HG02973 (cell line): ENCODE data around the gene LILRA6.
"Not testable (repeated sequence)": the region's sequence is repeated elsewhere in the genome, so short reads cannot be mapped to it uniquely, and the experiment has no call there.

Experiments
- ATAC-seq: cut with Tn5 transposase; IDR thresholded peaks from one replicate; pipeline ENCODE4 v1.9.1; 2021; ENCODE audit warnings: moderate library complexity; ENCODE audit not compliant: unreplicated experiment

LILRA6 gene

GRCh38 chr19:54242646-54243045 is at the start of gene LILRA6:
TSS of gene LILRA6 (minus strand) at chr19:54242790.
- not testable (repeated sequence) for ATAC-seq

DNA sequence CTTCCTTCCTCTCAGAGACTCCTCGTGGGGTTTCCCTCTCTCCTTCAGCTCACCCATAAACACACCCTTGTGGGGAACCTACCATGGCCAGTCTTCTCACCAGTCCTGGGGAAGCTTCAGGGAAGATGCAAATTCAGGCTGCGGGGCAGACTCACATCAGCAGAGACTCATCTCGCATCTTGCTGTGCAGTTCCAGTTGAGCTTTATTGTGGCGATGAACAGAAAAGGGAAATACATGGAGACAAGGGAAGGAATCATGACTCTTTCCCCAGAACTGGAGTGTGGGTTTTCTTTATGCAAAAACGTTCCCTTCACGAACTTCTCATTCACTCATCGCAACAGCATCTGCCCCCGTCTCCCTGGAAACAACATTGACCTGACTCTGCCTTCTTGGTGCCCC is 46.6 kb upstream of the LILRA6 start:
- ATAC-seq, result not testable (repeated sequence)

DNA sequence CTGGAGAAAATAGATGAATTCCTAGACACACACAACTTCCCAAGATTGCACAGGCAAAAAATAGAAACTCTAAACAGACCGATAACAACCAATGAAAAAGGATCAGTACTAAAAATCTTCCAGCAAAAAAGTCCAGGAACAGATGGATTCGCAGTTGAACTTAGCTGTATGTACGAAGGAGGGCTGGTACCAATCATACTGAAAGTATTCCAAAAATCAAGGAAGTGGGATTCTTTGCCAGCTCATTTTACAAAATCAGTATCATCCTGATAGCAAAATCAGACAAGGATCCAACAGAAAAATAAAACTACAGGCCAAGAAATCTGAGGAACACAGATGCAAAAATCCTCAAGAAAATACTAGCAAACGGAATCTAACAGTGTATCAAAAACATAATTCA is 44.9 kb upstream of the LILRA6 start:
- ATAC-seq, result no peak

- not testable (repeated sequence) for ATAC-seq
Measured at GRCh38 chr19:54286283-54286682, 43.7 kb upstream of the LILRA6 start.

- not testable (repeated sequence) for ATAC-seq
Measured at GRCh38 chr19:54285427-54286056, 43.0 kb upstream of the LILRA6 start.

DNA sequence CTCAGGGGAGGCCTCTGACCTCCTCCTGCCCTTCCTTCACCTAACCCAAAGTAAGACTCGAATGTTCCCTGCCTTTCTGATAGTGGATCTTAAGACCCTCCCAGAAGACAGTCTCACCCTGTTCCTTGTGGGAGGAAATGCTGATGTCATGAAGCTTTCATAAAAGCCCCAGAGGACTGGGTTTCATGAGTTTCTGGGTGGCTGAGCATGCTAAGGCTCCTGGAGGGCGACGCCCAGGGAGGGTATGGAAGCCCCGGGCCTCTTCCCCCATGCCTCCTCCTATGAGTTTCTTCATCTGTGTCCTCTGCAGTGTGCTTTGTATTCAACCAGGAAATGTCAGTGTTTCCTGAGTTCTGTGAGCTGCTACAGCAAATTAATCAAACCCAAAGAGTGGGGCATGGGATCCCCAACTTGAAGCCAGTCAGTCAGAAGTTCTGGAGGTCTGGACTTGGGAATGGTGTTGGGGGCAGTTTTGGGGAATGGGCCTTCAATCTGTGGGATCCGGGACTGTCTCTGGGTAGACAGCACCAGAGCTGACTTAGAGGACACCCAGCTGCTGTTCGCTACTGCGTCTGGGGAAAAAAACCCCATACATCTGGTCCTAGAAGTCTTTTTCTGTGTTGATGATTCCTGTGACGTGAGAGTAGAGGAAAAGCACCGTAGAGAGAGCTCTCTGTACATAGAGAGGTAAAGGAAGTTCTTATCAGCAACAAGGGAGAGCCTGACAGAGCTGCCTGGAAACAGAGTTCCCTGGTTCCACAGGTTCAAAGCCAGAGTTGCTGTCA is 40.3 kb upstream of the LILRA6 start:
- ATAC-seq, result no peak

DNA sequence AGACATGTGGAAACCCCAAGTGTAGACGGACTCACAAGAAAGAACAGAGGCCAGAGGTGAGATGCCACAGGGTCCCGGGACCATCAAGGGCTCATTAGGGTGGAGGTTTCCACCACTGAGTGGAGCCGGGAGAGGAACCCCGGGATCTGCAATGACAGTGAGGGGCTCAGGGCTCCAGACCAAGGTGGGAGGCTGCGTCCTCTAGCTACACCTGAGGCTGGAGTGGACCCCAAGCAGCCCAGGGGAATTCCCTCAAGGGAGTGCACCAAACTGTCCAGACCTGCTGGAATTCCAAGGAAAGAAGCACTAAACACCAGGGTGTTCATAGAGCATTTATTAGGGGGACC is 39.1 kb upstream of the LILRA6 start:
- ATAC-seq, result not testable (repeated sequence)

GRCh38 chr19:54281007-54281728 is 38.6 kb upstream of the LILRA6 start, which contains the start of gene LILRB2:
TSS of gene LILRB2 (minus strand) at chr19:54281110. CDS start at chr19:54280496, 614 bp downstream.
- no peak for ATAC-seq

DNA sequence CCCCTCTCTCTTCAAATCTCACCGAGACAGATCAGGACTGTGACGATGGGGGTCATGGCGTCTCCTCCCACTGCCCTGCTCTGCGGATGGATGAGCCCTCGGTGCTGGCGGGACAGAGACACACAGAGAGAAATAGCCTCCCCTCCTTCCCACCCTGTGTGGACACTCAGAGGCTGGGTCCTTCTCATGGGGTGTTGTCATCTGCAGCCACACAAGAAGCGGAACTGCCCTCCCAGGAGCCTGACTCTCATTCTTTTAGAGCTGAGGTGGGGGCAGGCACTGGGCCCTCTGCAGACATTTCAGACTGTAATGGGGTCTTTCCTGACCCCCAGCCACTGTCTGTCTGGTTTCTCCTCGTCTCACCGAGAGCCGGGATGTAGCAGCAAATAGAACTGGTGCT is 37.9 kb upstream of the LILRA6 start:
- not testable (repeated sequence) for ATAC-seq

GRCh38 chr19:54280025-54280424 is 37.4 kb upstream of the LILRA6 start:
- not testable (repeated sequence) for ATAC-seq

GRCh38 chr19:54279406-54279962 is 36.9 kb upstream of the LILRA6 start:
- no peak for ATAC-seq

DNA sequence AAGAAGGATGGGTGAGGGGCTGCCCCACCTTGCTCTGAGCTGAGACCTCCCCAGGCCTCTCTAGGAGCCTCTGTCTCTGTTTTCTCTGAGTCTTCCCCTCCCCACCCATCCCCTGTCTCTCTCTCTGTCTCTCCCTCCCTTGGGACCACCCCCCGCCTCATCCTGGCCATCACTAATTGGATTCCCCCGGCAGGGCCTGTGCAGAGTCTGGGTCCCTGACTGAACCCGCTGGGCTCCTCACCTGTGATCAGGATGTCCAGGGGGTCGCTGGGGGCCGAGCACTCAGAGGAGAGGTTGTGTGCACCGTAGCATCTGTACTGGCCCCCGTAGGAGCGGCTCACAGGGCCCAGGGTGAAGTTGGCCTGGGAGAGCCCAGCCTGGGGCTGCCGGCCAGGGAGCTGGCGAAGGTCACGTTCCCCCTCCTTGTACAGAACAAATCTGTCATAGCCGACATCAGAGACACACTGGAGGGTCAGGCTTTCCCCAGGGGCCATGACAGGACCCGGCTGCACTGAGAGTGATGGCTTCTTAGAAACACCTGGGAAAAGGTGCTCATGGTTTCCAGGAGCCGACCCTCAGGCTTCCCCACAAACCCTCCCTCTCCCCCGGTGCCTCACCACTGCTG is 36.1 kb upstream of the LILRA6 start:
- not testable (repeated sequence) for ATAC-seq

DNA sequence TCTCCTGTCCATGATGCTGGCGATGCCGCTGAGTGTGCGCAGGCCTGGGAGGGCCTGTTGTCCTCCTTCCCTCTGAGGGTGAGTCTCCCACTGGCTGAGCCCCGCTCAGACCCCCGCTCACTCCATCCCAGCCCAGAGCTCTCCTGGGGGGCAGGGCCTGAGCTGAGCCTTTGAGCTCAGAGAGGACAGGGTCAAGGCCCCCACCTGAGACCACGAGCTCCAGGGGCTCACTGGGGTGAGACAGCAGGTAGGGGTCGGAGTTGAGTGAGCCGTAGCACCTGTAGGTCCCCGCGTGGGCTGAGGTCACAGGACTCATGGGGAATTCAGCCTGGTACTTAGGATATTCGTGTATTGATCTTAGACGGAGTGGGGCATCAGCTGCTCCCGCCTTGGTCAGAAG is 35.5 kb upstream of the LILRA6 start:
- not testable (repeated sequence) for ATAC-seq

DNA sequence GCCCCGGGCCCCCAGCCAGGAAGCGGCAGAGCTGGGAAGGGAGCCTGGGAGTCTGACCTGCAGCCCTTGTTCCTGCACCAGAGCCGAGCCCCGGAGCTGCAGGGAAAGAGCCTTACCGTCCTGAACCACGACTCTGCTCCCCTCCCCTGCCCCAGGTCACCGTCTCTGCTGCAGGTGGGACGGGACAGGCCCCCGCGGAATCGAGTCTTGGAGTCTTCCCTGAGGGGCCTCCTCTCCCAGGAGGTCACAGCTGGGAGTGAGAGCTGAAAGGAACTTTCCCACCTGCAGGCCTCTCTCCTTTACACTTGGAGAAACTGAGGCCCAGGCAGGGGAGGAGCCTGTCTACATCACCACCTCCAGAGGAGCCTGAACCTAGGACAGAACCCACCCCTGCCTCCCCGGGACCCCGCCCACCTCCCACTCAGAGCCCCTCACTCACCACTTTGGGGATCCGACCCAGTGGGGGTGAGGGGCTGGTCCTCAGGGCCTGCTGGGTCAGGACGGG is 34.6 kb upstream of the LILRA6 start:
- not testable (repeated sequence) for ATAC-seq

GRCh38 chr19:54275951-54276350 is 33.4 kb upstream of the LILRA6 start:
- ATAC-seq, result no peak

- not testable (repeated sequence) for ATAC-seq
Measured at GRCh38 chr19:54274516-54274915, 31.9 kb upstream of the LILRA6 start.

GRCh38 chr19:54273821-54274220 is 31.2 kb upstream of the LILRA6 start:
- ATAC-seq, result no peak

GRCh38 chr19:54272181-54272580 is 29.6 kb upstream of the LILRA6 start:
- ATAC-seq, result not testable (repeated sequence)

DNA sequence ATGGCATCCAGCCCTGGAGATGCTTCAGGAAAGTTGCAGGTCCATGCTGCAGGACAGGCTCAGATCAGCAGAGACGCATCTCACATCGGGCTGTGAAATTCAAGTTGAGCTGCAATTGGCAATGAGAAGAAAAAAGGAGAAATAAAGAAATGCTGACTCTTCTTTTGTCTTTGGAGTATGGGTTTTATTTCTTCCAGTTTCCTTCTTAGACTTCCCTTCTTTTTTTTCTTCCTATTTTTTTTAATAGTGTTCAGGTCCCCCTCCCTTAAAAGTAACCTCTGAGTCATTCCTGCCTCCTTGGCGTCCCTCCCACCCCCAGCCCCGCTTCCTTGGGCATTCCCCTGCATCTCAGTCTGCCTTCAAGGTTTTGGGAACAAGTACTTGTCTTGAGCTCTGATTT is 29.0 kb upstream of the LILRA6 start:
- not testable (repeated sequence) for ATAC-seq

GRCh38 chr19:54271106-54271505 is 28.5 kb upstream of the LILRA6 start:
- ATAC-seq, result no peak

GRCh38 chr19:54268936-54269335 is 26.3 kb upstream of the LILRA6 start:
- ATAC-seq, result no peak
